IPS-20b (cell line): ENCODE results near the gene DAB1.

Experiments
- H3K27ac ChIP-seq: one replicate; pipeline ENCODE4 v1.5.1; 2013; ENCODE audit warnings: low read length
- H3K27me3 ChIP-seq: 2 replicates; pipeline ENCODE4 v1.6.1; 2013; ENCODE audit warnings: mild to moderate bottlenecking, low read length, inconsistent platforms; ENCODE audit not compliant: insufficient read depth
- H3K36me3 ChIP-seq: 2 replicates; pipeline ENCODE4 v1.6.1; 2013; ENCODE audit warnings: low read depth, mild to moderate bottlenecking, inconsistent platforms, low read length, moderate library complexity; ENCODE audit not compliant: insufficient read depth
- H3K4me1 ChIP-seq: 2 replicates; pipeline ENCODE4 v1.6.1; 2013; ENCODE audit warnings: mild to moderate bottlenecking, control low read depth, inconsistent platforms, low read length, moderate library complexity; ENCODE audit not compliant: insufficient read depth
- H3K4me3 ChIP-seq: 2 replicates; pipeline ENCODE4 v1.5.1; 2013; ENCODE audit warnings: mild to moderate bottlenecking, low read length, inconsistent platforms
- H3K9ac ChIP-seq: 2 replicates; pipeline ENCODE4 v1.6.1; 2013; ENCODE audit warnings: low read depth, mild to moderate bottlenecking, inconsistent platforms, low read length, moderate library complexity
- H3K9me3 ChIP-seq: 2 replicates; pipeline ENCODE4 v1.6.1; 2013; ENCODE audit warnings: mild to moderate bottlenecking, low read depth, low read length, inconsistent platforms; ENCODE audit not compliant: insufficient read depth

The DAB1 gene

GRCh38 chr1:57007948-57008347 is 415.9 kb downstream of the DAB1 start:
- no peak overlapping the region for H3K9ac ChIP-seq
- no peaks in the 10 kb centered on the region for H3K4me1 ChIP-seq
- H3K27me3 ChIP-seq: no peaks in the 10 kb centered on the region
- no peak overlapping the region for H3K4me3 ChIP-seq
- no peaks in the 10 kb centered on the region for H3K36me3 ChIP-seq
- H3K27ac ChIP-seq: no peak overlapping the region
- H3K9me3 ChIP-seq: no peaks in the 10 kb centered on the region

DNA sequence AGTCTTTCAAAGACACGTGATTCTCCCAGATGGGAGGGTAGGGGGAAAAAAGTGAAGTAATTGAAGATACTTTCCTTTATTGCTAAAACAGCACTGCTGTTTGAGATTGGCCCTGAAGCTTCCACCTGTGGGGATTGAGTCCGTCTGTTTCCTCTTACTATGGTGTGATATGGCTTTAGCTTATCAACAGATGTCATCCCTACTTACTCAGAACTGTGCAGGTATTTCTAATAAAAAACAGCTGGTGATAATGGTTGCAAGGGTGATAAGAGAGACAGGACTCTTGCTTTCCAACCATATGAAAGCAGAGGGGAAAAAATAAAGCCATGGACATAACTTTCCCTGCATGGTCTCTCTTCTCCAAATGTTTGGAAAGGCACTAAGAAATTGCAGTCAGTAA is 416.4 kb downstream of the DAB1 start:
- H3K27ac ChIP-seq: no peak overlapping the region
- no peak overlapping the region for H3K9ac ChIP-seq
- no peaks in the 10 kb centered on the region for H3K4me1 ChIP-seq
- H3K4me3 ChIP-seq: no peak overlapping the region
- H3K36me3 ChIP-seq: no peaks in the 10 kb centered on the region
- no peaks in the 10 kb centered on the region for H3K27me3 ChIP-seq
- H3K9me3 ChIP-seq: no peaks in the 10 kb centered on the region

DNA sequence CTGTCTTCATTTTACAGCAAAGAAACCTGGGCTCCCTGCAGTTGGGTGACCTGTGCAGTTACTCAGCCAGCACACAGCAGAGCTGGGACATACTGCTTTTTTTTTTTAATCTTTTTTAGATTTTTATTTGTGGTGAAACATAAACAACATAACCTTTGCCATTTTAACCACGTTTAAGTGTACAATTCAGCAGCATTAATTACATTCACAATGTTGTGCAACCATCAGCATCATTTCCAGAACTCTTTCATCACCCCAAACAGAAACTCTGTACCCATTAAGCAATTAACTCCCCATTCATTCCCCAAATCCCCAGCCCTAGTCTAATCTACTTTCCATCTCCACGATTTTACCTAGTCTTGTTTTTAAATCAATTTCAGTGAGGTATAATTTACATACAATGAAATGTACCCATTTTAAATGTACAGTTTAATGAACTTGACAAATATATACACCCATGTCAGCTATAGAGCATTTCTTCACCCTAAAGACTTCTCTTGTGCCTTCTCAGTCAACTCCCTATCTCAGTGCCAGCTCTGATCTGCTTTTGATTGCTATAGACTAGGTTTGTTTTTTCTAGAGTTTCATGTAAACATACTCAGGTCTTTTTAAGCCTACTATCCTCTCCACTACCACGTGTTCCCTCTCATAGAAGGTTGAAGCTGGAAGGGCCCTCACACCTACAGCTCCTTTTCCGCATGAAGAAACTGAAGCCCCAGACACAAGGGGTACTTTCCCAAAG is 420.3 kb downstream of the DAB1 start:
- Histone ChIP-seq H3K4me3 (no peak overlapping the region), H3K27ac (no peak overlapping the region), H3K4me1 (no peaks in the 10 kb centered on the region), H3K36me3 (no peaks in the 10 kb centered on the region), H3K9me3 (no peaks in the 10 kb centered on the region; the same call in 1 of the 2 replicates), H3K9ac (no peak overlapping the region), H3K27me3 (no peaks in the 10 kb centered on the region)

- Histone ChIP-seq H3K36me3 (no peaks in the 10 kb centered on the region), H3K4me3 (no peak overlapping the region), H3K27me3 (no peaks in the 10 kb centered on the region), H3K9me3 (no peaks in the 10 kb centered on the region; the same call in 1 of the 2 replicates), H3K27ac (no peak overlapping the region), H3K4me1 (peaks cover 5% of the 10 kb centered on the region; the same call in 1 of the 2 replicates), H3K9ac (no peak overlapping the region)
Measured at GRCh38 chr1:56995414-56996100, 428.3 kb downstream of the DAB1 start.

DNA sequence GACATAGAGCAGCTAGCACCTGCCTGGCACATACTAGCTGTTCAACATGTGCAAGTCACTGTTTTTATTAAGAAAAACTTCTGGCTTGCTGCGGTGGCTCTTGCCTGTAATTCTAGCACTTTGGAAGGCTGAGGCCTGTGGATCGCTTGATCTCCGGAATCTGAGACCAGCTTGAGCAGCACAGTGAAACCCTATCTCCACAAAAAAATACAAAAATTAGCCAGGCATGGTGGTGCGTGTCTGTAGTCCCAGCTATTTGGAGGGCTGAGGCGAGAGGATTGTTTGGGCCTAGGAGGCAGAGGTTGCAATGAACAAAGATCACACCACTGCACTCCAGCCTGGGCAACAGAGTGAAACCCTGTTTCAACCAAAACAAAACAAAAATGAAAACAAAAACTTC is 430.4 kb downstream of the DAB1 start:
- Histone ChIP-seq H3K27me3 (no peaks in the 10 kb centered on the region), H3K9ac (0 out of 2 replicates have a peak overlapping the region, but pooled peaks have one; percentile 8), H3K27ac (no peak overlapping the region), H3K36me3 (no peaks in the 10 kb centered on the region), H3K4me3 (no peak overlapping the region), H3K4me1 (peaks cover 5% of the 10 kb centered on the region; the same call in 1 of the 2 replicates), H3K9me3 (no peaks in the 10 kb centered on the region)

DNA sequence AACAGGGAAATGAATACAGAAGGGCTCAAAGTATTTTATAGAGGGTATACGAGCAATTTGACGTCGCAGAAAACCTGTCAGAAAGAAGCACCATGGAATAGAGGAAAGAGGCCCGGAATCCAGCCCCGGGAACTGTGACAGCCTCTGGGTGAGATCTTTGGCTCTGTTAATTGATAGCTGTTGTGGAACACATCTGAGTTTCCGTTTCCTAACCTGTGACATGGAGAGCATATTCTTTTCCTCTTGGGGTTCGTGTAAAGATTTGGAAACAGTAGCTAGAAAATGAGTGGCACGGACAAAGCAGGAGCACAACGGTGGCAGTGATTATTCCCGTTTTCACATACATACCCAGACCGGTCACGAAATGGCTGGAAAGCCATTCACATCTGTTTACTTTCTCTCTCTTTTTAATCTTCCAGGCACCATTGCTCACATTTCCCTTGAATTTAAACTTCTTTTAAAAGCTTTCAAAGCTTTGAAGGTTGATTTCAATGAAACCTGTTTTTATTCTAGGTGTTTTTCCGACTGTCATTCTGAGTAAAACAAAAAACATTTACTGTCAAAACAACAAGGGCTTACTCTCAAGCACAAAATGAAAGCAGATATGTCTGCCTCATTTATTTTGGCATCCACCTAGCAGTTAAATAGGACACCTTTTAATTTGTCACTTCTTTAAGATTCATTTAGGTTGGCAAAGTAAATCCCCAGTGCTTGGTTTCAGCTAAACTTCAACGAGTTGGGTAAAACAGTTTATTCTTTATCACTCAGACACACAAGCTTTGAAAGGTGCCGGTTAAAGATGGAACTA is 431.3 kb downstream of the DAB1 start:
- H3K9ac ChIP-seq: no peak overlapping the region
- no peaks in the 10 kb centered on the region for H3K36me3 ChIP-seq
- no peak overlapping the region for H3K27ac ChIP-seq
- H3K27me3 ChIP-seq: no peaks in the 10 kb centered on the region
- H3K4me3 ChIP-seq: no peak overlapping the region
- H3K4me1 ChIP-seq: peaks cover 5% of the 10 kb centered on the region; the same call in 1 of the 2 replicates
- H3K9me3 ChIP-seq: no peaks in the 10 kb centered on the region

DNA sequence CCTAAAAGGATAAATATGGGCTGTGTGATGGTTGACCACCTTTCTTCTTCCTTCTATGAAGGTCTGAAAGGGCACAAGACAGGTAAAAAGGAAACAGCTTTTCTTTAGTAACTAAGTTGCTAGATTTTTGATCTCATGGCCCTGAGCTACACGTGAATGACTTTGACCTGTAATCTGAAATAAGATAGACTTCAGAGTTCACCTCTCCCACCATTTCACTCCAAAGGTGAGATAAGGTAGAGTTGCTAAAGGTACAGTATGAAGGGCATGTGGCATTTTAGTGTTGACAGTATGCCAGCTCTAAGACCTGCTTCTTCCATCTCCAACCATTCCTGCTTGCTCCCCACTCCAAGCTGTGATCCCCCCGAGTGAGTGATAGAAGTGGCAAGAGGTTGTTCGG is 432.3 kb downstream of the DAB1 start:
- Histone ChIP-seq H3K9me3 (no peaks in the 10 kb centered on the region), H3K4me3 (no peak overlapping the region), H3K27ac (no peak overlapping the region), H3K4me1 (peaks cover 5% of the 10 kb centered on the region; the same call in 1 of the 2 replicates), H3K36me3 (no peaks in the 10 kb centered on the region), H3K9ac (no peak overlapping the region), H3K27me3 (no peaks in the 10 kb centered on the region)

DNA sequence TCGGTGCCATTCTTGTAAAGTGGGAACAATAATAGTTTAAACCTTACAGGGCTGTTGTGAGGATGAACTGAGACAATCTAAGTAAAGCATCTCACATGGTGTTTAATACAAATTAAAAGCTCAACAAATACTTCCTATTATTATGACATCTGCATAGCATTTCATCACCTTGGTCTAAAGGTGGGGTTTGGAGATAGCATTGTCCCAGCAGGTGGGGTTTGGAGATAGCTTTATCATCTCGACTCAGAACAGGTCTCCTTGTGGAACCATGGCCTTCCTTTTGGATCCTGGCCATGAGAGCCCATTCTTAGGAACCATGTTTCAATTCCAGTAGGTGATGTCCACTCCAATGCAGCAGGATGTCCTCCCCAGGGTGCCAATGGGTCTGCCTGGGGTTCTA is 437.5 kb downstream of the DAB1 start:
- H3K9ac ChIP-seq: no peak overlapping the region
- H3K9me3 ChIP-seq: no peaks in the 10 kb centered on the region
- no peak overlapping the region for H3K4me3 ChIP-seq
- no peaks in the 10 kb centered on the region for H3K27me3 ChIP-seq
- no peaks in the 10 kb centered on the region for H3K4me1 ChIP-seq
- H3K27ac ChIP-seq: no peak overlapping the region
- no peaks in the 10 kb centered on the region for H3K36me3 ChIP-seq

DNA sequence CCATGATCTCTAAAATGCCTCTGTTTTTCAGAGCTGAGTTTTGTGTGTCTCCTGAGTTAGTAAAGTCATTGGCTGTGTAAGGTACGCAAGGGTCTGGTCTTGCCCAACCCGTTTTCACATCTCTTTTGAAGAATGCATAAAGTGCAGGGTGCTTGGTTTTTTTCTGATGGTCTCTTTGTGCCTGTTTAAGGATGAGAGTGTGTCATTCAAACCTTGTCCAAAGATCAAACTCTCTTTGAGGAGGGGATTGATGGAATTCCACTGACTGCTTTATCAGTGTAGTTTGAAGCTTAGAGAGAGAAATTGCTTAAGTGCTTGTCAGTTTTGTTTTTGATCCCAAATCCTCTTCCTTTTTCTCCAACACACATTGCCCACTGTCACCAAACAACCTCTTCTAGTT is 438.0 kb downstream of the DAB1 start:
- no peaks in the 10 kb centered on the region for H3K27me3 ChIP-seq
- H3K27ac ChIP-seq: no peak overlapping the region
- H3K4me3 ChIP-seq: no peak overlapping the region
- no peaks in the 10 kb centered on the region for H3K4me1 ChIP-seq
- no peaks in the 10 kb centered on the region for H3K36me3 ChIP-seq
- H3K9me3 ChIP-seq: no peaks in the 10 kb centered on the region
- H3K9ac ChIP-seq: no peak overlapping the region

DNA sequence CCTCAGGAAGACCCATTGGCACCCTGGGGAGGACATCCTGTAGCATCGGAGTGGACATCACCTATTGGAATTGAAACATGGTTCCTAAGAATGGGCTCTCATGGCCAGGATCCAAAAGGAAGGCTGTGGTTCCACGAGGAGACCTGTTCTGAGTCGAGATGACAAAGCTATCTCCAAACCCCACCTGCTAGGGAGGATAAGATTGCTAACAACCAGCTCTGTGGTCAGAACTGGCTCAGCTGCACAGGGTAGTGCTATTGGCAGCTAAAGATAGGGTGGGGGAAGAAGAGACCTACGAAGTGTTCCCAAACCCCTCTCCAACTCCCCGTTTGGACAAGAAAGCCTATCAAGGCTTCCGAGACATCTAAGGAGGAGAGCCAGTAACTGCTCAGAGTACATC is 440.4 kb downstream of the DAB1 start:
- H3K27me3 ChIP-seq: no peaks in the 10 kb centered on the region
- H3K4me1 ChIP-seq: no peaks in the 10 kb centered on the region

DNA sequence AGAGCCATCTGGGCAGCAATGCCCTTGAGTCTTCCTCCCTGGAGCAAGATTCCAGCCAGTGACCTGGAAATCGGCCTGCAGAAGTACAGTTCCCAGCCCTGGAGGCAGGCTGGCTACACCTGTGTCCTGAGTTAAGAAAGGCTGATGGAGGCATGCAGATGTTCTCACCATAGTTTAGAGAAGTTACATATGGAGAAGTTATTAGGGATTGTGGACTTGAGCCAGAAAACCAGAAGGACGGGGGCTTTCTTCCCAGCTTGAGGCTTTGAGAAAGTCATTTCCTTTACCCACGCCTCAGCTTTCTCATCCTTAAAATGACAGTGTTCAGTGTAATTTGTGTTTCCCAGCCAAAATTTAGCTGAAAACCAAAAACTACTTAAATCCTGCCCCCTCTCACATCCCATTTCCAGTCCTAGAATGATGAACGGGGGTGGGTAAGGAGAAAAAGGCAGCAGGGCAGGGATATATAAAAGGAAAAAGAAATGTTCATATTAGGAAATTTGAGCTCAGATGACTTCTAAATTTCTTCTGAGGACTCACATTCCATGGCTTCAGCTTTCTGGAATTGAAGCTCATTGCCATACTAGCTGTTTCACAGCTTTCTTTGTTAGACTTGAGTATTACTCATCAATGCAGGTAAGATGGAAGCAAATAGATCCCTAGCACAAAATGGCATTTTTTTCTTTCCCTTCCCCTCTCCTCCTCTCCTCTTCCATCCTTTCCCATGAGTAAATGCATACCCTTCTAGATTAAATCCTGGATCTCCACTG is 443.7 kb downstream of the DAB1 start:
- no peaks in the 10 kb centered on the region for H3K4me1 ChIP-seq
- no peaks in the 10 kb centered on the region for H3K36me3 ChIP-seq
- no peaks in the 10 kb centered on the region for H3K27me3 ChIP-seq
- no peak overlapping the region for H3K27ac ChIP-seq
- no peaks in the 10 kb centered on the region for H3K9me3 ChIP-seq
- H3K4me3 ChIP-seq: no peak overlapping the region
- H3K9ac ChIP-seq: no peak overlapping the region

More for the DNA sequence above, 440.4 kb downstream of the DAB1 start:
- no peaks in the 10 kb centered on the region for H3K36me3 ChIP-seq
- no peak overlapping the region for H3K27ac ChIP-seq
- H3K9ac ChIP-seq: no peak overlapping the region
- H3K4me3 ChIP-seq: no peak overlapping the region
- H3K9me3 ChIP-seq: no peaks in the 10 kb centered on the region
